Natural killer cell (primary cell): Measurements from ENCODE around the gene RALGPS2. TPM values are rescaled to one million over a fixed set of nuclear protein-coding genes. Genes with fewer than 3 reads are reported as not detected.

Source experiments
- ATAC-seq, 3 donors: fragments of 150-1000 bp in 2 of 3; fragments of 200-7000 bp in 1 of 3; cut with Tn5 transposase; 1 replicate in 1 of 3; 2 replicates in 2 of 3; pipeline ENCODE4 v1.10.0; 2021; ENCODE audit warnings: mild to moderate bottlenecking in 2 of 3, moderate library complexity in 2 of 3
- DNase-seq, 2 donors: peaks; one replicate each; pipeline versions ENCODE4 v3.0.0 to v3.0.0-alpha.2; 2013 to 2021; ENCODE audit warnings: mixed read lengths in 1 of 2
- H3K27ac ChIP-seq: one replicate; pipeline ENCODE4 v1.5.1; 2013; ENCODE audit warnings: mild to moderate bottlenecking, low read length
- H3K27me3 ChIP-seq: one replicate; pipeline ENCODE4 v1.6.1; 2013; ENCODE audit warnings: low read length; ENCODE audit not compliant: control insufficient read depth, insufficient read depth
- H3K36me3 ChIP-seq: one replicate; pipeline ENCODE4 v1.6.1; 2013; ENCODE audit warnings: low read length; ENCODE audit not compliant: control insufficient read depth, insufficient read depth
- H3K4me1 ChIP-seq: one replicate; pipeline ENCODE4 v1.6.1; 2013; ENCODE audit warnings: low read length; ENCODE audit not compliant: control insufficient read depth, insufficient read depth
- H3K4me3 ChIP-seq: one replicate; pipeline ENCODE4 v1.5.1; 2013; ENCODE audit warnings: low read length
- H3K9me3 ChIP-seq: one replicate; pipeline ENCODE4 v1.6.1; 2013; ENCODE audit warnings: low read length; ENCODE audit not compliant: control insufficient read depth, insufficient read depth
- H3K27ac Mint-ChIP-seq, 2 donors: one replicate each; pipeline ENCODE4 v1.8.0; 2022; ENCODE audit warnings: mild to moderate bottlenecking in 2 of 2, mixed read lengths in 2 of 2, moderate library complexity in 1 of 2
- H3K27me3 Mint-ChIP-seq, 2 donors: one replicate each; pipeline ENCODE4 v1.8.0; 2022; ENCODE audit warnings: low read depth in 2 of 2, mixed read lengths in 2 of 2
- H3K36me3 Mint-ChIP-seq: one replicate; pipeline ENCODE4 v1.8.0; 2022; ENCODE audit warnings: mixed read lengths
- H3K4me1 Mint-ChIP-seq, 2 donors: one replicate each; pipeline ENCODE4 v1.8.0; 2022; ENCODE audit warnings: mixed read lengths in 2 of 2
- H3K4me3 Mint-ChIP-seq: one replicate; pipeline ENCODE4 v1.8.0; 2022; ENCODE audit warnings: mild to moderate bottlenecking, moderate library complexity, mixed read lengths
- H3K9me3 Mint-ChIP-seq, 2 donors: one replicate each; pipeline ENCODE4 v1.8.0; 2022; ENCODE audit warnings: mixed read lengths in 2 of 2
- CTCF ChIP-seq: fragments of 200-600 bp; IDR thresholded peaks from one replicate; pipeline ENCODE4 v1.8.0; 2022; ENCODE audit warnings: antibody characterized with exemption
- WGBS: methylation state at CpG from one replicate; pipeline ENCODE4 v1.1.7; 2013; ENCODE audit warnings: missing lambda C conversion rate; ENCODE audit not compliant: insufficient coverage; 5-methylcytosine and 5-hydroxymethylcytosine counted together
- intact Hi-C: fragments of 100-400 bp; cut with micrococcal nuclease; formaldehyde crosslinking; loops from one replicate; pipeline ENCODE4 v1.14.2; 2022
- total RNA-seq, 4 donors: library from RNA; stranded (reverse); fragments of 120-200 nt in 1 of 4; gene quantifications; one replicate each; pipeline versions ENCODE4 v1.2.3 to v1.2.4, GENCODE V29; 2013 to 2022

Gene RALGPS2
- total RNA-seq, 3 donors from 2014 or later (not counting 1 experiment from before 2014, with no cell fraction given): 11.1 to 12.4 (median 11.8) TPM

- no peak overlapping the region for H3K4me3 ChIP-seq
- intact Hi-C loops: no loop called here
- H3K27me3 Mint-ChIP-seq: no peaks in the 10 kb centered on the region
- no peaks in the 10 kb centered on the region for H3K36me3 ChIP-seq
- H3K27ac ChIP-seq: no peak overlapping the region
- H3K4me1 ChIP-seq: no peaks in the 10 kb centered on the region
- no peak overlapping the region for H3K27ac Mint-ChIP-seq
- DNase-seq (no peak), ATAC-seq (no peak)
- no peaks in the 10 kb centered on the region for H3K9me3 Mint-ChIP-seq
- H3K4me1 Mint-ChIP-seq: peaks cover 0 to 6% of the 10 kb centered on the region in 2 donors
- no peaks in the 10 kb centered on the region for H3K27me3 ChIP-seq
- H3K4me3 Mint-ChIP-seq: no peak overlapping the region
- no peak for TF ChIP-seq CTCF
- 90% methylated on average over 2 of the region's 2 CpGs for WGBS
- no peaks in the 10 kb centered on the region for H3K36me3 Mint-ChIP-seq
- H3K9me3 ChIP-seq: no peaks in the 10 kb centered on the region
Observed at GRCh38 chr1:178781533-178782330, 56.7 kb downstream of the RALGPS2 start.

DNA sequence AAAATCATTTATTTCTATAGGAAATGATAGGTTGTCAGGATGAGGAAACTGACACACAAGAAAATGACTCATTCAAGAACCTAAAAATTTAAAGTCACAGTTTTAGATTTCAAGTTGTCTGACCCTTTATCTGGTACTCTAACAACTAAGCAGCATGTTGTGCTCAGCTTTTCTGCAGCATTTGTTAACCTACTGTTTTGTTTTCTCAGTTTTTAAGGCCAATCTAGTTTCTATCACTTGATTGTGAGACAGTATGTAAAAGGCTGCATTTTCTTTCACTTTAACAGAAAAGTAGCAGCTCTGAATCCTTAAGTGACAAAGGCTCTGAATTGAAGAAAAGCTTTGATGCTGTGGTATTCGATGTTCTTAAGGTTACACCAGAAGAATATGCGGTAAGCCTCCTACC lies 59.1 kb downstream of the RALGPS2 start:
- Mint-ChIP-seq H3K4me1 (peaks cover 0 to 3% of the 10 kb centered on the region in 2 donors), H3K9me3 (no peaks in the 10 kb centered on the region), H3K4me3 (no peak overlapping the region), H3K36me3 (no peaks in the 10 kb centered on the region), H3K27me3 (no peaks in the 10 kb centered on the region), H3K27ac (no peak overlapping the region)
- DNase-seq (no peak), ATAC-seq (no peak)
- Histone ChIP-seq H3K4me3 (no peak overlapping the region), H3K4me1 (no peaks in the 10 kb centered on the region), H3K27ac (no peak overlapping the region), H3K9me3 (no peaks in the 10 kb centered on the region), H3K36me3 (no peaks in the 10 kb centered on the region), H3K27me3 (no peaks in the 10 kb centered on the region)
- 100% methylated on average over 2 of the region's 2 CpGs for WGBS
- no peak for TF ChIP-seq CTCF
- intact Hi-C loops: no loop called here

DNA sequence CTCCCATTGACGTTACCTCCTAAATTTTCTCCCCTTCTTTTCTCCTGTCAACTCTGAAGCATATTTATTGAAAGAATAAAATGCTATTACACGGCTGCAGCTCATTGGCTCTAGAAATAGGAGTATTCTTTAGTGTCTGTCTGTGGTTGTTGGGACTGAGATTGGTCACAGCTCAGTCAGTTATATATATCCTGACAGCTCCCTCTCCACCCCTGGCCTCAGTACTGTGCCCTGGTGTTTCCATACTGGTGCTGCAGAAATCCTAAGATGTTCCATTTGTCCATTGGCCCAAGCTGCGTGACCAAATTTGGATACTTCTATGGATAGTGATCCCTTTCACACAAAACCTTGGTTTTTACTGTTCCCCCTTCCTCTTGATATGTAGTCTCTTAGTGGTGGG lies 67.3 kb downstream of the RALGPS2 start:
- H3K4me3 ChIP-seq: no peak overlapping the region
- no peaks in the 10 kb centered on the region for H3K27me3 Mint-ChIP-seq
- H3K4me1 Mint-ChIP-seq: peaks cover 0 to 4% of the 10 kb centered on the region in 2 donors
- H3K4me1 ChIP-seq: no peaks in the 10 kb centered on the region
- H3K36me3 Mint-ChIP-seq: no peaks in the 10 kb centered on the region
- H3K36me3 ChIP-seq: no peaks in the 10 kb centered on the region
- DNase-seq (no peak), ATAC-seq (no peak)
- no peaks in the 10 kb centered on the region for H3K9me3 Mint-ChIP-seq
- no peak overlapping the region for H3K27ac Mint-ChIP-seq
- no peaks in the 10 kb centered on the region for H3K27me3 ChIP-seq
- no peak overlapping the region for H3K4me3 Mint-ChIP-seq
- intact Hi-C loops: no loop called here
- H3K9me3 ChIP-seq: no peaks in the 10 kb centered on the region
- no peak for TF ChIP-seq CTCF
- 89% methylated on average over 1 of the region's 3 CpGs for WGBS
- H3K27ac ChIP-seq: no peak overlapping the region

GRCh38 chr1:178796013-178796412 lies 71.0 kb downstream of the RALGPS2 start:
- no peak for DNase-seq
- no peaks in the 10 kb centered on the region for H3K36me3 ChIP-seq

More at GRCh38 chr1:178796013-178796412, 71.0 kb downstream of the RALGPS2 start:
- Histone ChIP-seq H3K27me3 (no peaks in the 10 kb centered on the region), H3K4me1 (no peaks in the 10 kb centered on the region), H3K9me3 (no peaks in the 10 kb centered on the region), H3K4me3 (no peak overlapping the region), H3K27ac (no peak overlapping the region)
- ATAC-seq: no peak
- no peak for TF ChIP-seq CTCF
- no peak overlapping the region for H3K27ac Mint-ChIP-seq
- H3K27me3 Mint-ChIP-seq: no peaks in the 10 kb centered on the region
- intact Hi-C loops: no loop called here
- WGBS: 100% methylated on average over 2 of the region's 3 CpGs
- no peaks in the 10 kb centered on the region for H3K9me3 Mint-ChIP-seq
- H3K36me3 Mint-ChIP-seq: no peaks in the 10 kb centered on the region
- peaks cover 0 to 4% of the 10 kb centered on the region in 2 donors for H3K4me1 Mint-ChIP-seq
- no peak overlapping the region for H3K4me3 Mint-ChIP-seq
